HG03442 (cell line): Measurements from ENCODE around the gene TMEM91.
"Not testable (repeated sequence)": the region's sequence is repeated elsewhere in the genome, so short reads cannot be mapped to it uniquely, and the experiment has no call there.

Experiments
- ATAC-seq: cut with Tn5 transposase; IDR thresholded peaks from one replicate; pipeline ENCODE4 v1.9.1; 2021; ENCODE audit warnings: mild to moderate bottlenecking, moderate library complexity; ENCODE audit not compliant: unreplicated experiment

The TMEM91 gene

DNA sequence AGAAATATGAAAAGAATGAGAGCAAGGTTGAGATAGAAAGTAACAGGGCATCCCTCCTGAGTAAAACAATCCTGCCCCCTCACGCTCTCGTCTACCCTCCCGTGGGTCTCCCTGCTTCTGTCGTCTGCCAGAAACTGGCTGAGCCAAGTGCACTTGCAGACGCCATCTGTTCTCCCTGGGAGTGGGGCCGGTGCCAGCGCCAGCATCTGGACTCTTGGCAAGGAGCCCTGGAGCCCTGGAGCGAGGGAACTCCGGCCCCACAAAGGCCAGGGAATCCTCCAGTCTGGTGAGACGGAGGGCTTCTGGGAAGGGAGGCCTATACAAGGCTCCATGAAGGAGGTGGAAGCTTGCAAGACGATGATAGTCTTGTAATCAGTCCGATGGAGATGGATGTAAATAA, 2.3 kb upstream of the TMEM91 start:
- no peak for ATAC-seq

- no peak for ATAC-seq
Observed at GRCh38 chr19:41376998-41377365, 649 bp downstream of the TMEM91 start.

- no peak for ATAC-seq
Observed at GRCh38 chr19:41377977-41378709, 1.8 kb downstream of the TMEM91 start.

GRCh38 chr19:41381536-41381935, 5.2 kb downstream of the TMEM91 start:
- not testable (repeated sequence) for ATAC-seq

GRCh38 chr19:41384351-41384750, 8.0 kb downstream of the TMEM91 start:
- ATAC-seq: no peak

- ATAC-seq: no peak
Observed at GRCh38 chr19:41386442-41386841, 10.1 kb downstream of the TMEM91 start.

GRCh38 chr19:41391618-41392017, 15.3 kb downstream of the TMEM91 start:
- no peak for ATAC-seq

GRCh38 chr19:41392775-41393174, 16.4 kb downstream of the TMEM91 start:
- no peak for ATAC-seq

GRCh38 chr19:41395355-41395754, 19.0 kb downstream of the TMEM91 start:
- ATAC-seq: no peak

DNA sequence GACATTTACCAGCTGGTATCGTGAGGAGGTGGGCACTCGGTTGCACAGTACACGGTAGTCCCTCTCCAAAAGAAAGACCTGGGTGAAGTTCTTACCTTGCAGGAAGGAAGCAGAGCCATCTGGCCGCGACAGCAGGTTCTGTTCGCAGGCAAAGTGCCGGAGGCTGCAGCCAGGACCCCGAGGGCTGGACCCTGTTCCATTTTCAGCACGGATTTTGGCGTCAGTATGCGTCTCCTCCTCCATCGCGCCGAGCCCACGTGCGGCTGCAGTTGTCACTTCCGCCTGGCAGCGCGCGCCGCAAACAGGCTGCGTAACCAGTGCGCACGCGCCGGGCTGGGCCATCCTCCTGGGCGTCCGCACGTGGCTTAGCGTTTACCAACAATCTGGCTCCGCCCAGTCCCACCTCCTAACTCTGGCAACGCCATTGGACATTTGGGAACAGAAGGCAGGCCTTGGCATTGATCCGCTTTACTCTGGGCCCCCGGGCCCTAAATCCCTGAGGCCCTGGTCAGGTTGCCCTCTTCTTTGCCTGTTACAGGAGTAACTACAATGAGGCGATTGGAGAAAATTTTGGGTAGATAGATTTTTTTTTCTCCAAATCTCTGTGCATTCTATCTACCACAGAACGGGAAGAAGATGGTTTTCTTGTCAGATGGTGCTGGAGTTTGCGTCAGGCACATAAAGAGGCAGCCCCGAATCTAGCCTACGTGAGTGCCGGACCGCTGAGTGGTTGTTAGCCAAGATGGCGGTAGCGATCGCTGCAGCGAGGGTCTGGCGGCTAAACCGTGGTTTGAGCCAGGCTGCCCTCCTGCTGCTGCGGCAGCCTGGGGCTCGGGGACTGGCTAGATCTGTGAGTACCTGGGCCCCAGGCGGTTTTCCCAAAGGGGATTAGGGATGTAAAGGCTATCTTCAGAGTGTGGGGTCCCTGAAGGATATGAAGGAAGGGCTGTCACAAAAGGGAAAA, 21.0 kb downstream of the TMEM91 start, which contains the start of the genes BCKDHA and EXOSC5:
Gene BCKDHA (plus strand): TSS at position 733 of the 964 bp plus-strand sequence. CDS start 10 bp downstream, at position 743.
Gene EXOSC5 (minus strand): TSS at position 274 of the 964 bp plus-strand sequence. CDS start 31 bp downstream, at position 243.
- ATAC-seq: peak; percentile 86

DNA sequence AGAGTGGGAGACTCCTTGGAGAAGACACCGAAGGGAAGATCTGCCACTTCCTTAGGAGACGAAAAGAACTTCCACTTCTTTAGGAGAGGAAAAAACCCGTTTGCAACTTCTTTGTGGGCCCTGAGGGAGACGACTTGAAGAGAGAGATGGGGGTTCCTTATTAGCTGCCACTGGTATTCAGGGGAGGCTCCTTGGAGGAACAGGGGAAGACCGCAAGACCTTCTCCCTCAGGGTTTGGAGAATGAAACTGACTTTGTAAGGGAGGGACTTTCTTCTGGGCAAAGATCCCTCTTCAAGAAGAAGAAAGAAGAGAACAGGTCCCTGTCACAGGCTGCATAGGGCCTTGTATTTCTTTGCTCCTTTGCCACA, 21.7 kb downstream of the TMEM91 start:
- ATAC-seq: no peak

DNA sequence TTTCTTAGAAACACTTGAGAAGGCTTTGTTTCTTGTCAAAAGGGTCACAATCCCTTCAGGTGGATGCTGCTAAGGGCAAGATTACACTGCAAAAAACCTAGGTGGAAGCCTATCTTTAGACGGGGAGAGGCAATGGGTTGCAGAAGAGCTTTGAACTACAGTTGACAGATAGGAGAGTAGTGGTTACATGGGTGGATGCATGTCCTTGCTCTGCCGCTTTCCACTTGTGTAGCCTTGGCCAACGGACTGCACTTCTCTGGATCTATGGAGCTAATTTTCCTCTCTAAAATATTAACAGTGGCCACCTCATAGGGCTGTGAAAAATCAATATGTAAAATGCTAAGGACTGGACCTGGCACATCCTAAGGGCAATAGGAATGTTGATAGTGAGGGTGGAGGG, 22.3 kb downstream of the TMEM91 start:
- no peak for ATAC-seq

GRCh38 chr19:41399091-41399490, 22.8 kb downstream of the TMEM91 start:
- ATAC-seq: no peak

GRCh38 chr19:41399525-41399924, 23.2 kb downstream of the TMEM91 start:
- ATAC-seq: no peak

DNA sequence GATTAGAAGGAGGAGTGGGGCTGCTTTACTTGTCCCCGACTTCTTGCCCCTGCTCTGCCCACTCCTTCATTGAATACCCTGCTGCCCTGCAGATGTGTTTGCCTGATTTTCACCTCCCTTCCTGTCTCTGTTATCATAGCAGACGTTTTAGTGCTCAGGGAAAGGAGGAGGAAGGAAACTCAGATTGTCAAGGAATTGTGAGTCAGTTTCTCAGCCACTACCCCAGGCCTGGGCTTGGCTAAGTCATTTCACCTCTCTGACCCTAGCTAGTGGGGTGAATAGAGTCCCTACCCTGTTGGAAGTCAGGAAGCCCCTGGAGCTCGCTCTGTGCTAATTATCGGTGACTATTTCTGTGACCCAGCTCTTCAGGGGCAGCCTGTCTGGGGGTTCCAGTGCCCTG, 25.1 kb downstream of the TMEM91 start:
- ATAC-seq: no peak

DNA sequence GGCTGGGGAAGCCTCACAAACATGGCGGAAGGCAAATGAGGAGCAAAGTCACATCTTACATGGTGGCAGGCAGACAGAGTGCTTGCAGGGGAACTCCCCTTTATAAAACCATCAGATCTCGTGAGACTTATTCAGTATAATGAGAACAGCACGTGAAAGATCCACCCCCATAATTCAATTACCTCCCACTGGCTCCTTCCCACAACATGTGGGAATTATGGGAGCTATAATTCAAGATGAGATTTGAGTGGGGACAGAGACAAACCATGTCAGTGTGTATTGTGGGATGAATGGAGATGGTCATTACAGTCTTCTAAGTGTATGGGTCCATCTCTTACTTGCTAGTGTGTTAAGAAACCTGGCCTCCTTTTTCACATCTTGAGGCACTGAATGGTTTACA, 25.7 kb downstream of the TMEM91 start:
- ATAC-seq: no peak

DNA sequence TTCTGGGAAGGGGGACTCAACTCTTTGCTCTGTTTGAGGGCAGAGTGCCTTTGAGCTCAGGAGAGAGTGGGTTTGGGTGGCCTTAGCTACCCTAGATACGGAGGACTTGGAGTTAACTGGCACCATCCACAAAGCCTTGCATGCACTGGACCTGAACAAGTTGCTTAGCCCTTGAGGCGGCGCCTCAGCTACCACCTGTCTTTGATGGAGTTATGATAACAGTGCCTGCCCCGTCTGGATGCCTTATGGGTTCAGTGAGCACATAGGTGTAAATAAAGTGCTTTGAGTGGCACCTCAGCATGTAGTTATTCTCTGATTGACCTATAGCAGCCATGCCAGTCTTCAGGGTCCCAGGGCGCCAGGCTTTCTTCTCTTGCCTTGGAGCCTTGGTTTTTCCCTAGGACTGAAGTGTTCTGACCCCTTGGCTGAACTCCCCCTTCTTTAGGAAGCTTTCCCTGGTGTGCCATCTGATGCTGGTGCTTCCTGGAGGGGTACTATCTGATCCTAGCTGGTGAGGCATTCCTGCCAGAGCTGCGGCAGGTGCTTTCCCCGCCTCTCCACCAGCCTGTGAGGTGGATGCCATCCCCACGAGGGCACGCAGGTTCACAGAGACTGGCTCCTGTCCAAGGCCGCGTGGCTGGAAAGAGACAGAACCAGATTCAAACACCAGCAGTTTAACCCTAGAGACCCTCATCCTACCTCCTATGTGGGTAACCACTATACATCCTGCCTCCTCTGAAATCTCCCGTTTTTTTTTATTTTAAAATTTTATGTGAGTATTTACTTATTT, 27.0 kb downstream of the TMEM91 start:
- ATAC-seq: no peak

DNA sequence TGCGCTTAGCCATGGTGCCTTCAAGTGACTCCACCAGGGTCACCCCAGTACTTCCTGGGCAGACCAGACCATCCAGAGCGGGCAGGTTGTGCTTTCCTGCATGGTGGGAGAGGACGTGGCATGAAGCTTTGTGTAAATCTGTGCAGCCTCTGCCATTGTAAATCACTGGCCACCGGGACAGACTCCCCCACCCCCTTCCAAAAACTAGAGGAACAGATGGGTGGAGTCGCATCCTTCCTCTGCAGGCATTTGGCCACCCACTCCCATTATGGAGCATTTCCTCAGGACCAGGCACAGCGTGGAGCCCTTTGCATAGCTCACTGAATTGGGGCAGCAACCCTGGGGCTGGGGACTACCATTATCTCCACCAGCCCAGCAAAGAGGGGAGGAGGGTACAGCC, 29.4 kb downstream of the TMEM91 start:
- no peak for ATAC-seq

DNA sequence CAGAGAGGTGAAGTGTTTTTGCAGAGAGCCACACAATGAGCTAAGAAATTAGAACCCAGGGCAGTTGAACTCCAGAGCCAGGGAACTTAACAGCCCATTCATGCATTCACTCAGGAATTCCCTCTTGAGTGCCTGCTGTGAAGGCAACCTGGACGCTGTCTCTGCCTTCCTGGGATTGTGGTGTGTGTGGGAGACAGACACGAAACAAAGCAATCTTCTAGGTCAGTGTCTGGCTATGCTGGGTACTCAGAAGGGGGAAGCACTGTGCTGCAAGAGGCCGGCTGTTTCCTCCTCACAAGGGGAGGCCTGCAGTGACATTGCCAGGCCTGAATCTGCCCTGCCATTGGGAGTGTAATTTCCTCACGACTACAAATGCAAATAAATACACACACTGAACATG, 30.9 kb downstream of the TMEM91 start:
- ATAC-seq: no peak

DNA sequence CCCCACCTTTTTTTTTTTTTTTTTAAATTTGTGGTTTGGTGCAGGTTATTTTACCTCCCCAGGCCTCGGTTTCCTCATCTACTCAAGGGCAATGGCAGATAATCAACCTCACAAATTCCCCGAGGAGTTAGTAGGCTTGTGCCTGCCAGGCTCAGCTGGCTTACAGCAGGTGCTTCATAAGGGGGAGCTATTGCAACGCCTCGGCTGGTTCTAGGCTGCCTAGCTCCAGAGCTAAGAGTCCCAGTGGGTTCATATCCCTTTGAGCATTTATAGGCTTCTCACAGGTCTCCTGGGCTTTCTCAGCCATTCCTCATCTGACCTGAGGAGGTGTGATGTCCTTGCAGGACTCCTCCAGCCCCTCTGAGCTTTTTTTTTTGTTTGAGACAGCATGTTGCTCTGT, 31.9 kb downstream of the TMEM91 start:
- no peak for ATAC-seq

DNA sequence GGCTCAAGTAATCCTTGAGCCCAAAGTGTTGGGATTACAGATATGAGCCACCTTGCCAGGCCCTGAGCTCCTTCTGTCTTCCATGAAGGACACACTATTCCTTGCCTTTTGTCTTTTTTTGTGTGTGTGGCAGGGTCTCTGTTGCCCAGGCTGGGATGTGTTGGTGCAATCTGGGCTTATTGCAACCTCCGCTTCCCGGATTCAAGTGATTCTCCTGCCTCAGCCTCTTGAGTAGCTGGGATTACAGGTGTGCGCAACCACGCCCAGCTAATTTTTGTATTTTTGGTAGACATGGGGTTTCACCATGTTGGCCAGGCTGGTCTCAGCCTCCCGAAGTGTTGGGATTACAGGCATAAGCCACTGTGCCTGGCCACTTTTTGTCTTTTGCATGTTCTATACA, 32.5 kb downstream of the TMEM91 start:
- not testable (repeated sequence) for ATAC-seq
